ENCODE measurements around the gene IL17RD. TPM values are rescaled to one million over a fixed set of nuclear protein-coding genes. Genes with fewer than 3 reads are reported as not detected.

Gene IL17RD
- total RNA-seq, 1 donor from 2014 or later, result 30.3 TPM

- Mint-ChIP-seq H3K9me3 (no peaks in the 10 kb centered on the region), H3K4me1 (peaks cover 89% of the 10 kb centered on the region), H3K36me3 (no peaks in the 10 kb centered on the region), H3K27me3 (ENCODE audit: low read depth) (peaks cover 9% of the 10 kb centered on the region), H3K27ac (peak overlapping the region; percentile 81), H3K4me3 (peak overlapping the region; percentile 36)
- no peak for TF ChIP-seq CTCF (IDR thresholded peaks at IDR 0.05; ENCODE audit: unreplicated experiment)
- no peak for DNase-seq (ENCODE audit: low spot score in 2 of 2, unreplicated experiment in 2 of 2)
Observed at GRCh38 chr3:57158813-57159738, 6.1 kb downstream of the IL17RD start.

GRCh38 chr3:57158325-57158724, 6.8 kb downstream of the IL17RD start:
- no peaks in the 10 kb centered on the region for H3K36me3 Mint-ChIP-seq
- peak overlapping the region; percentile 58 for H3K27ac Mint-ChIP-seq
- no peak for TF ChIP-seq CTCF (IDR thresholded peaks at IDR 0.05; ENCODE audit: unreplicated experiment)
- DNase-seq (ENCODE audit: low spot score in 2 of 2, unreplicated experiment in 2 of 2), result no peak
- H3K4me3 Mint-ChIP-seq, result no peak overlapping the region
- no peaks in the 10 kb centered on the region for H3K9me3 Mint-ChIP-seq
- peaks cover 7% of the 10 kb centered on the region for H3K27me3 Mint-ChIP-seq (ENCODE audit: low read depth)
- H3K4me1 Mint-ChIP-seq, result peaks cover 86% of the 10 kb centered on the region

- Mint-ChIP-seq H3K4me1 (peaks cover 86% of the 10 kb centered on the region), H3K9me3 (no peaks in the 10 kb centered on the region), H3K27me3 (ENCODE audit: low read depth) (peaks cover under 1% of the 10 kb centered on the region), H3K27ac (peak overlapping the region; percentile 81), H3K4me3 (peak overlapping the region; percentile 33), H3K36me3 (no peaks in the 10 kb centered on the region)
- TF ChIP-seq CTCF (IDR thresholded peaks at IDR 0.05; ENCODE audit: unreplicated experiment), result no peak
- DNase-seq (ENCODE audit: low spot score in 2 of 2, unreplicated experiment in 2 of 2), result no peak
Observed at GRCh38 chr3:57157545-57157944, 7.6 kb downstream of the IL17RD start.

GRCh38 chr3:57155310-57155643, 9.9 kb downstream of the IL17RD start:
- H3K4me1 Mint-ChIP-seq, result peaks cover 89% of the 10 kb centered on the region
- no peak for DNase-seq (ENCODE audit: low spot score in 2 of 2, unreplicated experiment in 2 of 2)
- no peaks in the 10 kb centered on the region for H3K36me3 Mint-ChIP-seq
- no peak overlapping the region for H3K4me3 Mint-ChIP-seq
- no peaks in the 10 kb centered on the region for H3K27me3 Mint-ChIP-seq (ENCODE audit: low read depth)
- H3K27ac Mint-ChIP-seq, result no peak overlapping the region
- no peak for TF ChIP-seq CTCF (IDR thresholded peaks at IDR 0.05; ENCODE audit: unreplicated experiment)
- no peaks in the 10 kb centered on the region for H3K9me3 Mint-ChIP-seq

- H3K36me3 Mint-ChIP-seq, result no peaks in the 10 kb centered on the region
- no peak for TF ChIP-seq CTCF (IDR thresholded peaks at IDR 0.05; ENCODE audit: unreplicated experiment)
- H3K4me3 Mint-ChIP-seq, result no peak overlapping the region
- no peaks in the 10 kb centered on the region for H3K27me3 Mint-ChIP-seq (ENCODE audit: low read depth)
- H3K27ac Mint-ChIP-seq, result peak overlapping the region; percentile 14
- no peaks in the 10 kb centered on the region for H3K9me3 Mint-ChIP-seq
- H3K4me1 Mint-ChIP-seq, result peaks cover 89% of the 10 kb centered on the region
- DNase-seq (ENCODE audit: low spot score in 2 of 2, unreplicated experiment in 2 of 2), result no peak
Observed at GRCh38 chr3:57154470-57155309, 10.5 kb downstream of the IL17RD start.
